GM19043 (cell line): ENCODE measurements around the gene HEY2.
A peak's percentile ranks its signal among the peaks of the same experiment; 100 is the strongest.
"Not testable (repeated sequence)": the region's sequence is repeated elsewhere in the genome, so short reads cannot be mapped to it uniquely, and the experiment has no call there.

ENCODE experiments used
- ATAC-seq: cut with Tn5 transposase; IDR thresholded peaks from one replicate; pipeline ENCODE4 v1.9.1; 2021; ENCODE audit warnings: low read depth; ENCODE audit not compliant: unreplicated experiment

HEY2 gene

DNA sequence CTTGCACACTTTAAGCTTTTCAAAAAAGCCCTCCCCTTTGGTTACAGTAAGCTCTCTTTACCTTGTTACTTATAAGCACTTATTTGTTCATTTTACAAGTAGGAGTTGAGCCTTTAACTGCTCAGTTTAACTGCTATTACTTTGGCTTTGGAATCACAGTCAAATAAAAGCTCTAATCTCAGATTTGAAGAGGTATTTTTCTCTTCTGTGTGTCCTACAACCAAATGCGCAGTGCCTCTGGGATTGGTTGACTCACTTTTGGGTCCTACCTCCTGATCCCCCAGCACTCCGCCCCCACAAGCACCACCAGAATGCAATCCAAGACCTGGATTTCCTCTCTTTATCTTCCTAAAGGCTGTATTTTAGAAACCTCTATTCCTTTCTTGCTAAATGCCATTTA, 43.8 kb downstream of the HEY2 start:
- ATAC-seq: no peak

DNA sequence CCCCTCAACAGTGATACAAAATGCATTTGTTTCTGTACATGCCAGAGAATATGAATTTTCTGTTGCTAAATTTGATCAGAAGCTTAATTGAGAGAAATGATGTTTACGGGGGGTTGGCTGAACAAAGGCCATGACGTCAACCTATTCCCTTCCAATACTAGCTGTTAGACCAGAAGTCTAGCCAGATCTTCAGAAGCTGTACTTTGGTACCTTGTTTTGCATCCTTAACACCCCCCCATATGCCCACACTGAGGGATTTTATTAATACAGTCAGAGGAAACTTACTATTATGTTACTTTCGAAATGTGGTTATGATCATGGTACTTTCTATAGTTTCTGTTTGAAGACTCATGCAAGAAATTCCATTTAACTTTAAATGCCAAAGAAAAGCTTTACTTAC, 44.4 kb downstream of the HEY2 start:
- ATAC-seq: no peak

DNA sequence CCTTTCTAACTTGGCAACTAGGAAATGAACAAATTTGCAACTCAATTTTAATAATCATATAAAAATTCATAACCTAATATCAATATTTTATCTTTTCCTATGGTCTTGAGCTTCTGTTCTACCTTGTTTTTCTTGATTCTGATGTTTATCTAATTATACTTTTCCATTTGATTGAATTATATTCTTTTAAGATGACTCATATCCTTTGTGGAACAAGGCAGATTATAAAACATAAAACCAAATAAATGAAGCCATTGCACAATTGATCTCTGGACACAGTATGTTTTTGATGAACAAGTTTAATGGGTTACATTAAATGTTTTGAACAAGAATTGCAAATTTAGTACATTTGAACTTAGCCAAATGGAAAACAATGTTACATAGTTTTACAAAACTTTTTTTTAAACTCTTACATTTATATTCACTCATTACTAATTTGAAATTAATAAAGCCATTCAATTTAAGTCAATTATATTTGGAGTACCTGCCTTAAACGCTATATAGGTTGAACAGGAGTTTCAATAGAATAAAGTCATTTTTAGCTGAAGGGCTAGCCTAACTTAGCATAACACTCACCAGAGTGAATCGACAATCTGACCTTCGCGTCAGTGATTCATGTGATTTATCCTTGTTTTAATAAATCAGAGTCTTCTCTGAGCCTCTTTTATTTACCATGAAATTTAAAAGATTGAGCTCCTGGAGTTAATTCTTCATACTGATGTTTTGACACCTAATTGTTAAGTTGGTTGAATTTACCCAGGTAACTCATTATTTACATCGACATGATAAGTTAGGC, 45.1 kb downstream of the HEY2 start:
- no peak for ATAC-seq

DNA sequence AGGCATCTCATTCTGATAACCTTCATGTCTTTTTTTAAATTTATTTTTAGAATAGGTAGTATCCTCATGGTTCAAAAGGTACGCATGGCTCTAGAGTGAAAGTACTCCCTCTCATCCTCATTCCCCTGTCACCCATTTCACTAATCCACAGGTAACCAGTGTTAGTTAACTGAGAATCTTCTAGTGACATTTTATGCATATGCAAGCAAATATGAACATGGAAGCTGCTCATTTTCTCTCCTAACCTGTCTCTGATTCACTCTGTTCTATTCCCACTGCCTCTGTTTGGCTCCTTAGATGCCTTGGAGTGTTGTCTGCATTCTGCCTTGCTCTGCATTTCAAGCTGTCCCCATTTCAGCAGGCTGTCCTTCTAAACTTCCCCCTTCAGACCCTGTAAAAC, 45.9 kb downstream of the HEY2 start:
- ATAC-seq: no peak

DNA sequence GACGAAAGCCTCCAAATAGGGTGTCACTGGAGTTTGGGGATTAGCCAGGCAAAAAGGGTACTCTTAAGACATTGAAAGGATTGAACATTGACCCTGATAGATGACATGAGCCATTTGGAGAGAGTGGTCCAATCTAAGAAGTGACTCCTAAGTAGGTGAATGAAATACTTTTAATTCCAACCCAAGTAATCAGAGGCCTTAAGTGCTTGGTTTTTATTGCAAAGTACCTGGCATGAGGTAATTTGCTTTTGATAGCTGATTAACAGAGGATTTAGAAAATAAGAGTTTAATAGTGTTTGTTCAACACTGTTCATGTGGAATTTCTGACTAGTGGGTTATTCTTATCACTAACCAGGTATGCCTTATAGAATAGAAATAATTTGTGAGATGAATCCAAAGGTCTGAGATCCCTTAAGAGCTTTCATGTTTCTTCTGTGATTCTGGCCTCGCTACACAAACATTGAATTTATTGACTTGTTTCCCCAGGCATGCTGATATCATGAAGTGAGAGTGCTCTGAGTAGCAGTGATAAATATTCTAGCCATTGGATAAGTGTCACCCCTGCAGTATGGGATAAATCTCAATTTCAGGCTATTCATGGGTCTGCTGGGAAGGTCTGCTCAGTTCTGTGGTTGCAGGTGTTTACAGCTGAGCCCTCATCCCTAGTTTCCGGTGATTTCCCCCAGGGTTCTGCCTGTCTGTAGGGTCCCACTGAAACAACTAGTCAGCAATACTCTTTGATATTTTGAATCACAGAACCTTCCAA, 47.9 kb downstream of the HEY2 start:
- no peak for ATAC-seq

DNA sequence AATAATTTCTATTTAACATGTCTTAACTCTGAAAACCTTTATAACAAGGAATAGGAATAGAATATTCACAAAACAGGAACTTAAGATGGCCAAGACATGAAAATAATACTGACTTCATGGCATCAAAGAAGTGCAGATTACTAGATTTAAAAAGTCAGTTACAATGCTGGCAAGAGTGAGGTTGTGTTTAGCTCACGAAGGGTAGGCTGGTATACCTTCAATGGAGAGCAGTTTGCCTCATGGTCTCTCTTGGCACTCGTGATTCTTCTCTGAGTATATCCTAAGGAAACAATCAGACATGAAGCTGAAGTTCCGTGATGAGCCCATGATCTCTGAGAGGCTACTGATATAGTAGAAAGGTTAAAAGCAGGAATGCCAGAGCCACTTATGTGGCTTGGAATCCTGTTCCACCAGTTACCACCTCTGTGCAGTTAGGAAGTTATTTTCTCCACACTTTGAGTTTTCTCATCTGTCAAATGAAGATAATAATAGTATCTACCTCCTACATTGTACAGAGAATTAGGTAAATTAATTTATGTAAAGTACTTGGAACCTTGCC, 48.5 kb downstream of the HEY2 start:
- ATAC-seq: no peak

DNA sequence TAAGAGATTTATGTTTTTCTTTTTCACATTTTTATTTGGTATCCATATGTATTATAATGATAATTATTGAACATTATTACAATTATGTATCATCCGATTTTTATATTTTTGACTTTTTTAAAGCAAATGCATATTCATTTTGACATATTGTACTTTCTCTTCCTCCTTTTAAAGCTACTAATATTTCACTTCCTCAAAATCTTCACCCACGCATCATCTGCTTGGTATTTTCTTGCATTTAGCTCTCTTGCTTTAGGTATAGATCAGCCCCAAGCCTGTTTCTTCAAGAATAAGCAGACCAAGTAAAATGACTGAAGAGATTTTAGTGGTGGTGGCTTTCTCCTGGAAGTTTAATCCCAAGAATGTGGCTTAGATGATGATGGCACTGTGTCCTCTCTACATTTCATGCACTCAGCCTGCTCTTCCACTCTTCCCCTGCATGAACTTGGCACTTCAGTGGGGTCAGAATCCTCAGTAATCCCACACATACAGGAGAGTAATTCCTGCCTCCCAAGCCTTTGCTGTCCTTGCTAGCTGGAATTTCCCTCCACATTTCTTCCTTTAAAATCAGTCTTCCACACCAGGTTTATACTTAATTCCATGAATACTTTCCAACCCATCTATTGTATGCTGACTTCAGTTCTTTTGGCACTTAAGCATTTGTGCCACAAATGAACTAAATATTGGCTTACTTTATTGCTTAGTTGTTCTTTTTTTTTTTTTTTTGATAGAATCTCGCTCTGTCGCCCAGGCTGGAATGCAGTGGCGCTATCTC, 49.5 kb downstream of the HEY2 start:
- peak; percentile 90 for ATAC-seq

DNA sequence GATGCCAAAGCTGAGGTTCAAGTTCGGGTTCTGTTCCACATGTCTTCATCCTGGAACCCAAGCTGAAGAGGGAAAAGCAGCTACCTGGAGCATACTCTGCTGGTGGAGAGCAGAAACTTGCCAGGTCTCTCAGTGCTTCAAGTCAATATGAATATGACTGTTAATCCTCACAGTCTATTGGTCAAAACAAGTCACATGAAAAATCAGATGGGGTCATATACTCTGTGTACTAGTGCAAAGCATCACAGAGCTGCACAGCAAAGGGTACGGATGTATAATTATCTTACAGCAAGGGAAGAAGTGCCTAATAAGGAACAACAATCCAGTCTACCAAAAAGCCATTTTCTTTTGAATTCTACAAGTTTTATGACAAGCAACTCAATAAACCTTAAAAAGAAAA, 53.0 kb downstream of the HEY2 start:
- ATAC-seq: no peak

DNA sequence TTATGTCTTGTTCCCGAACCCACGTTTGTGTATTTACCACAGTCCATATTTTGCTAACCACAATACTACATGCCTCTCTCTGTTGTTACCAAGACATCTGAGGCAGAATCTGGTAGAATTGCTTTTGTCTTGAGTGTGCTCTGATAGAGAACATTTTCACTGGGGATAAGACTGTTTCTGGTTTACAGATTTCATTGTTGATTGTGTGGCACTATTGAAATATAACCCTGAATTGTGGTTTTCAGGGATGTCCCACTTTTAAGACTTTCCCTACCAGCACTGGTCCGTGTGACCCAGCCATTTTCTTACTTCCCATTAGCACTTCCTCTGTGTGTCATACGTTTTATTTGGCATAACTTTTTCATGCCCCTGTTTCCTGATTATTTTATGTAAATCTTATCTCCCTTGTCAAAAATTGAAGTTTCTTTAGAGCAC, 53.5 kb downstream of the HEY2 start:
- ATAC-seq: no peak

DNA sequence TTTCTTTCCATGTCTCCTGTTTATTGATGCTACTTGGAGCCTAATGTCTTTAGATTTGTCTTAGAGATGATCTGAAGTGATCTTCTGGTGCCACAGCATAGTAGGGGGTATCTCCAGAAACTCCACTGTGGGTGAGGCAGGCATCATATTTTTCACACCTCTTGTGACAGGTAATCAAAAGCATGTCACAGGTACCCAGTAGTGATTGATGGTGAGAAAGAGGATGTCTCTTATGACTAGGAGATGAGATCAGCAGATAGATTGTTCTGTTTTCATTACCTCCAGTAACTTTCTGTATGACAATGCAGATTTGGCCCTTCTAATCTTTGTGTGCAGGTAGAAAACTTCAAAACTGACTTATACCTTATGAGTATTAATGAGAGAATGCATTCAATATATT, 54.8 kb downstream of the HEY2 start:
- ATAC-seq: peak; percentile 42

DNA sequence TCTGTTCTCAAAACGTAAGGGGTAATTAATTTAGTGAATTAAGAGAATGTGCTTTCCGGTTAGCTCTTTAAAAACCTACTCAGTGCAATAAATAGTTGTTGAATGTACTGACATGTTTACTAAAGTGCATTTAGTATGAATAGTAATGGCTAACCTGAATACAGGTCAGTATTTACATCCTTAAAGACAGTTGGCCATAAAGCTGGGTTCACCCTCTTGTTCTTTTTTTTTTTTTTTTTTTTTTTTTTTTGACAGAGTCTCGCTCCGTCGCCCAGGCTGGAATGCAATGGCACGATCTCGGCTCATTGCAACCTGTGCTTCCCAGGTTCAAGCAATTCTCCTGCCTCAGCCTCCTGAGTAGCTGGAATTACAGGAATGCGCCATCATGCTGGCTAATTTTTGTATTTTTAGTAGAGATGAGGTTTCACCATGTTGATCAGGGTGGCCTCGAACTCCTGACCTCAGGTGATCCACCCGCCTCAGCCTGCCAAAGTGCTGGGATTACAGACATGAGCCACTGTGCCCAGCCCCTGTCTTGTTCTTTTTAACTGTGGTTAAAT, 55.5 kb downstream of the HEY2 start:
- ATAC-seq: not testable (repeated sequence)

DNA sequence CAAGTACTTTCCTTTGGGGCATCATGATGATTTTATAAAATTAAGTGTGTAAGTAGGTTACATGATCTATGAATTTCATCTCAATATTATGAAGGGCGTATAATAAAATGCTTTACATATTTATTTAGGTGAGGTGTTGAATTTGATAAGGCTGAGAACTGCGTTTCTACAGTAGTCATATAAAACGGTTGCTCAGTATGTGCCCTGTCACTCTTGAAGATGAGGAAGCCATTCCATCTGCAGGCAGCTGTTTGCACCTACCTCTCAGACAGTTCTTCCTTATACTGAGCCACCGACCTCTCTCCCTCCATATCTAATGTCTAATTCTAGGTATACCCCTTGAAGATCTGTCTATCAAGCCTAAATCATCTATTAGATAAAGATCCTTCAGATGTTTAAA, 57.4 kb downstream of the HEY2 start:
- no peak for ATAC-seq

DNA sequence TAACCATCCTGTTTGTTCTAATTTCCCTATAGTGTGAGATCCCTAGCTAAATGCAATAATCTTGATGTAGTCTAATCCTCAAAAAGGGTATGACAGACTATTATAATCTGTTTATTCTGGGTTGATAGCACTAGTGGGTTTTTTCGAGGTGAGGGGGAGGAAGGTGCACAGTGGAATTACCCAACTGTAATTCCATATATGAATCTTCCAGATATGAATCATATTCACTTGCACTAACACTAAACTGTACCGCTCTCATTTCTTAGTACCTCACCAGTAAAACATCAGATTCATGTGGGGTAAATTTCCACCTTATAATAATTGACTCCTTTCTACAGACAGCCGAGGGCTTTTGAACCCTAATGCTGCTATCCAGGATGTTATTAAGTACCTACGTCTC, 57.9 kb downstream of the HEY2 start:
- ATAC-seq: peak; percentile 30

DNA sequence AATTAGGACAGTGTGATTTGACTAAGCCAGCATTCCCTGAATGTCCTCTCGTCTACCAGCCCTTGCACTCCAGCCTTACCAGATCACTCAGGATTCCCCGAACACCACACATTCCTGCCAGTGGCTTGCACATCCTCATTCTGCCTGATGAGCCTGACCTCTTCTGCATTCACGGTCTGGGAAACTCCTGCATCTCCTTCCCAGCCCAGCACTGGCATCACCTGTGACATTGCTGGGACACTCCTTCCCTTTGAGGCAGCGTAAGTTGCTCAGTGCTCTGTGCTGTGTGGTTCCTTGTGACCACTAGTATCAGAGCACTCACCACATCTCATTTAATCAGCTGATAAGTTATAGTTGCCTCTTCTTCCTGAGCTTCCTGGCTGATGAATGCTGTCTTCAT, 58.6 kb downstream of the HEY2 start:
- ATAC-seq: no peak

DNA sequence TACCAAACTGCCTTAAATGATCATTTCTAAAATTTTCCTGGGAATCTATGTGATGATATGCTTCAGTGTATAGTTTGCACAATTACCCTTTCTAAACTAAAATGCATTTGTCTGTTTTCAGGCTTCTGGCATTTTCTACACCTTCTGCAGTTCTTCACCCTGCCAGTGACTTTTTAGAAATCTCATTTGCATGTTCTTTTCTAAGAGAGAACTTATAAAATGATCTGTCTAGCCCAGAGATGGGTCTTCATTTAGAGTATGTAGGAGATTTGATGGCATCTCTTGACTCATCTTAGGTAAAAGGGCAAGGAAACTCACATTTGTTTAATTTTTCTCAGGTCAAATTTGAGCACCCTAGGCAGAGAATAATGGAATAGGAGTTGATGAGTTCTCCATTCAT, 59.2 kb downstream of the HEY2 start:
- ATAC-seq: no peak

DNA sequence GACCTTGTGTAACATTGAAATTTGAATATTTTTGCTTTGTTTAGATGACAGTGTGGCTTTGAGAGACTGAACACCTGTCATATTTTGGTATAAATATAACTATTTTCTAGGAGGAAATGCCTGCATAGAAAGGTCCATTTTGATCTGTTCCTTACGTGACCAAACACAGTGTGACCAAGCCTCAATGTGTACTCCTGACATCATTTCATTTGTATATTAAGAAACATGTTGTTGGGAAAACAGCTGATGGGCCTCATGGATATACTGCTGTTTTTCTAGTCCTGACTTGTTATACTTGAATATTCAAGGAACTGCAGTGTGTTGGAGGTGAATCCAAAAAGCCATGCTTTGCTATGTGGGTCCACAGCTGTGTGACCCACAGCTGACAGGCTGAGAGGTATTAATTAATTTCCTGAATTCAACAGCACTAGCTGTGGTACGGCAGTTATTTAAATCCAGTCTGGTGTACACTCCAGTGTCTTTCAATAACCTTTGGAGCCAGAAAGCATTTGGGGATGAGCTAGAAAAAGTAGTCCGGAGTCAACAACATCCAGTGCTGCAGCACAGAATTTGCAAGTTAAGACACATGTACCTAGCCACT, 60.2 kb downstream of the HEY2 start:
- no peak for ATAC-seq

DNA sequence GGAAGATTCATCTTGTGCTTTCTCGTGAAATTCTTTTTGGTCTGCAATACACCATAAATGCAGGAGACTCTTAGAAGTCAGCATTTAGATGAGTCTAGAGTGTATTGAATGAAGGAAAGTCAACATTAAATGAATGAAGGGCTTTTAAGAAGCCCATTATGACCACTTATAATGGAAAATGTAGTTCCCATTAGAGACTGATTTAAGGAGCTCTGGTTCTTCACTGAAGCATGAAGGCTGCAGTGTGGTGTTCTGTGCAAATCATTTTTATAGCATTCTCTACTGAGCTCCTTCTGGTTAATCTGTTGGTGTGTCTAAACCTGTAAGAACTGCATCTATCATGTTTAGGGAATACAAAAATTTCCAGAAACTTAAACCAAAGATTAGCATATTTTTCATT, 61.0 kb downstream of the HEY2 start:
- no peak for ATAC-seq
